ENCODE measurements around the gene TRMT13.

GRCh38 chr1:100187912-100188311 lies 54.9 kb downstream of the TRMT13 start:
- TF ChIP-seq POLR2AphosphoS5 (IDR thresholded peaks at IDR 0.05; ENCODE audit: low read depth, low read length): no peak
- no peak for TF ChIP-seq SIN3A (IDR thresholded peaks at IDR 0.05; ENCODE audit: borderline replicate concordance, insufficient read depth, low read length)
